Aorta (tissue), 5 donors: ENCODE data around the gene ABCA7. TPM values are rescaled to one million over a fixed set of nuclear protein-coding genes. Genes with fewer than 3 reads are reported as not detected.

Source experiments
- ATAC-seq: fragments of 200-7000 bp; cut with Tn5 transposase; one replicate; pipeline ENCODE4 v1.9.1; 2022; ENCODE audit warnings: moderate library complexity; ENCODE audit not compliant: low FRiP score
- DNase-seq, 2 donors: peaks; one replicate each; pipeline ENCODE4 v3.0.0-alpha.2; 2020
- H3K27ac ChIP-seq, 2 donors: one replicate each; pipeline ENCODE4 v1.5.1; 2013; ENCODE audit warnings: low read length in 2 of 2, mild to moderate bottlenecking in 2 of 2, moderate library complexity in 2 of 2, control low read depth in 1 of 2, inconsistent platforms in 1 of 2, low read depth in 1 of 2
- H3K27me3 ChIP-seq, 2 donors: one replicate each; pipeline ENCODE4 v1.6.1; 2013; ENCODE audit warnings: control low read depth in 1 of 2, low read length in 1 of 2, mild to moderate bottlenecking in 1 of 2, moderate library complexity in 1 of 2; ENCODE audit not compliant: insufficient read depth in 2 of 2, control insufficient read depth in 1 of 2
- H3K36me3 ChIP-seq, 2 donors: one replicate each; pipeline ENCODE4 v1.6.1; 2013; ENCODE audit warnings: control low read depth in 1 of 2, low read length in 1 of 2, mild to moderate bottlenecking in 1 of 2; ENCODE audit not compliant: insufficient read depth in 2 of 2, control insufficient read depth in 1 of 2
- H3K4me1 ChIP-seq, 2 donors: one replicate each; pipeline ENCODE4 v1.6.1; 2013; ENCODE audit warnings: low read length in 2 of 2, control low read depth in 1 of 2, mild to moderate bottlenecking in 1 of 2, moderate library complexity in 1 of 2; ENCODE audit not compliant: insufficient read depth in 2 of 2, control insufficient read depth in 1 of 2
- H3K4me3 ChIP-seq, 2 donors: one replicate each; pipeline ENCODE4 v1.5.1; 2013; ENCODE audit warnings: low read length in 2 of 2, control low read depth in 1 of 2, mild to moderate bottlenecking in 1 of 2
- H3K9me3 ChIP-seq: one replicate; pipeline ENCODE4 v1.6.1; 2013; ENCODE audit warnings: mild to moderate bottlenecking, low read length; ENCODE audit not compliant: control insufficient read depth
- WGBS, 2 donors: extraction: QIAGEN DNeasy Blood & Tissue Kit; methylation state at CpG; one replicate each; pipeline ENCODE4 v1.1.7; 2013; 5-methylcytosine and 5-hydroxymethylcytosine counted together
- intact Hi-C, 2 donors: fragments of 100-400 bp; cut with DNase I; formaldehyde crosslinking; loops; one replicate each; pipeline versions ENCODE4 v1.14.2 to v1.15.0; 2022
- polyA plus RNA-seq, 2 donors: library from polyadenylated mRNA; stranded (reverse); fragments of 200-250 nt; gene quantifications; one replicate each; pipeline ENCODE4 v1.2.3, GENCODE V29; 2013
- total RNA-seq, 2 donors: library from RNA; stranded (reverse); fragmentation: NEBNext Ultra II Directional; extraction: Animal tissue kit (Norgen Biotek cat#: 25700); gene quantifications; one replicate each; pipeline ENCODE4 v1.2.1, GENCODE V29; 2021
- donor health status: healthy with polysubstance abuse.
- donor health status: Bipolar disorder and iron deficiency.
- donor health status: DM: no; HTN: no; CAD: no.
- donor health status: DM: no; HTN: no; CAD: no.
- donor health status: DM: yes; HTN: yes; CAD: no.

The ABCA7 gene
- total and polyA plus RNA-seq, 4 donors: 1.9 to 20.6 (median 8.5) TPM

GRCh38 chr19:1047696-1048147, 7.8 kb downstream of the ABCA7 start:
- DNase-seq (no peak), ATAC-seq (no peak)
- intact Hi-C loops: no loop called here
- Histone ChIP-seq H3K4me3 (no peak overlapping the region), H3K27me3 (no peaks in the 10 kb centered on the region), H3K9me3 (no peaks in the 10 kb centered on the region), H3K27ac (no peak overlapping the region), H3K36me3 (no peaks in the 10 kb centered on the region), H3K4me1 (no peaks in the 10 kb centered on the region)
- 84 to 87% methylated on average over 18 to 20 of the region's 20 CpGs for WGBS, 2 donors

- 91 to 93% methylated on average over 15 to 17 of the region's 17 CpGs for WGBS, 2 donors
- no peak for ATAC-seq
Measured at GRCh38 chr19:1049106-1049505, 9.2 kb downstream of the ABCA7 start.

GRCh38 chr19:1049800-1050199, 9.9 kb downstream of the ABCA7 start:
- intact Hi-C loops: no loop called here
- H3K27ac ChIP-seq: no peak overlapping the region
- H3K9me3 ChIP-seq: no peaks in the 10 kb centered on the region
- ATAC-seq: no peak
- H3K4me3 ChIP-seq: no peak overlapping the region
- no peaks in the 10 kb centered on the region for H3K36me3 ChIP-seq
- no peaks in the 10 kb centered on the region for H3K4me1 ChIP-seq
- 56 to 69% methylated on average over 10 to 11 of the region's 11 CpGs for WGBS, 2 donors
- no peak for DNase-seq
- H3K27me3 ChIP-seq: no peaks in the 10 kb centered on the region

More at GRCh38 chr19:1049106-1049505, 9.2 kb downstream of the ABCA7 start:
- intact Hi-C loops: no loop called here
- peak in 1 of 2 donors; percentile 45 for DNase-seq
- no peak overlapping the region for H3K4me3 ChIP-seq
- no peaks in the 10 kb centered on the region for H3K9me3 ChIP-seq
- H3K4me1 ChIP-seq: no peaks in the 10 kb centered on the region
- no peak overlapping the region for H3K27ac ChIP-seq
- H3K27me3 ChIP-seq: no peaks in the 10 kb centered on the region
- H3K36me3 ChIP-seq: no peaks in the 10 kb centered on the region

GRCh38 chr19:1050989-1051788, 11.3 kb downstream of the ABCA7 start:
- no peaks in the 10 kb centered on the region for H3K36me3 ChIP-seq
- H3K27ac ChIP-seq: no peak overlapping the region
- intact Hi-C loops: no loop called here
- no peaks in the 10 kb centered on the region for H3K9me3 ChIP-seq
- H3K4me3 ChIP-seq: no peak overlapping the region
- ATAC-seq (no peak), DNase-seq (peak in 1 of 2 donors; percentile 70)
- H3K4me1 ChIP-seq: no peaks in the 10 kb centered on the region
- WGBS, 2 donors: 83 to 88% methylated on average over 31 of the region's 31 CpGs
- H3K27me3 ChIP-seq: no peaks in the 10 kb centered on the region

- Histone ChIP-seq H3K4me3 (no peak overlapping the region), H3K36me3 (no peaks in the 10 kb centered on the region), H3K27ac (no peak overlapping the region), H3K9me3 (no peaks in the 10 kb centered on the region), H3K4me1 (no peaks in the 10 kb centered on the region), H3K27me3 (no peaks in the 10 kb centered on the region)
- 86 to 90% methylated on average over 17 of the region's 17 CpGs for WGBS, 2 donors
- DNase-seq (peak in 1 of 2 donors; percentile 69), ATAC-seq (no peak)
- intact Hi-C loops: no loop called here
Measured at GRCh38 chr19:1051791-1052190, 11.9 kb downstream of the ABCA7 start.

GRCh38 chr19:1052349-1052975, 12.6 kb downstream of the ABCA7 start:
- H3K4me3 ChIP-seq: no peak overlapping the region
- no peaks in the 10 kb centered on the region for H3K27me3 ChIP-seq
- H3K36me3 ChIP-seq: no peaks in the 10 kb centered on the region
- DNase-seq: no peak
- no peak overlapping the region for H3K27ac ChIP-seq
- intact Hi-C loops: no loop called here
- no peaks in the 10 kb centered on the region for H3K4me1 ChIP-seq
- ATAC-seq: no peak
- 74 to 82% methylated on average over 2 to 5 of the region's 5 CpGs for WGBS, 2 donors
- H3K9me3 ChIP-seq: peaks cover 5% of the 10 kb centered on the region

GRCh38 chr19:1053176-1054101, 13.5 kb downstream of the ABCA7 start:
- DNase-seq (peak in 1 of 2 donors; percentile 68), ATAC-seq (no peak)
- no peak overlapping the region for H3K27ac ChIP-seq
- H3K9me3 ChIP-seq: peaks cover 7% of the 10 kb centered on the region
- H3K4me3 ChIP-seq: no peak overlapping the region
- no peaks in the 10 kb centered on the region for H3K27me3 ChIP-seq
- H3K36me3 ChIP-seq: no peaks in the 10 kb centered on the region
- WGBS, 2 donors: 91 to 92% methylated on average over 29 to 31 of the region's 31 CpGs
- intact Hi-C loops: no loop called here
- no peaks in the 10 kb centered on the region for H3K4me1 ChIP-seq

GRCh38 chr19:1054102-1055027, 14.5 kb downstream of the ABCA7 start:
- ATAC-seq: no peak

More at GRCh38 chr19:1054102-1055027, 14.5 kb downstream of the ABCA7 start:
- Histone ChIP-seq H3K27ac (no peak overlapping the region), H3K4me3 (no peak overlapping the region), H3K36me3 (no peaks in the 10 kb centered on the region), H3K27me3 (no peaks in the 10 kb centered on the region), H3K4me1 (no peaks in the 10 kb centered on the region), H3K9me3 (peaks cover 7% of the 10 kb centered on the region)
- intact Hi-C loops: no loop called here
- DNase-seq: no peak
- 94 to 96% methylated on average over 28 of the region's 28 CpGs for WGBS, 2 donors
